ENCODE results near the gene NPLOC4. TPM values are rescaled to one million over a fixed set of nuclear protein-coding genes. Genes with fewer than 3 reads are reported as not detected.
A peak's percentile ranks its signal among the peaks of the same experiment; 100 is the strongest.

Gene NPLOC4
- total and polyA plus RNA-seq, 2 donors (not counting 1 experiment from before 2014, with no cell fraction given) = 51.0 to 62.5 TPM

DNA sequence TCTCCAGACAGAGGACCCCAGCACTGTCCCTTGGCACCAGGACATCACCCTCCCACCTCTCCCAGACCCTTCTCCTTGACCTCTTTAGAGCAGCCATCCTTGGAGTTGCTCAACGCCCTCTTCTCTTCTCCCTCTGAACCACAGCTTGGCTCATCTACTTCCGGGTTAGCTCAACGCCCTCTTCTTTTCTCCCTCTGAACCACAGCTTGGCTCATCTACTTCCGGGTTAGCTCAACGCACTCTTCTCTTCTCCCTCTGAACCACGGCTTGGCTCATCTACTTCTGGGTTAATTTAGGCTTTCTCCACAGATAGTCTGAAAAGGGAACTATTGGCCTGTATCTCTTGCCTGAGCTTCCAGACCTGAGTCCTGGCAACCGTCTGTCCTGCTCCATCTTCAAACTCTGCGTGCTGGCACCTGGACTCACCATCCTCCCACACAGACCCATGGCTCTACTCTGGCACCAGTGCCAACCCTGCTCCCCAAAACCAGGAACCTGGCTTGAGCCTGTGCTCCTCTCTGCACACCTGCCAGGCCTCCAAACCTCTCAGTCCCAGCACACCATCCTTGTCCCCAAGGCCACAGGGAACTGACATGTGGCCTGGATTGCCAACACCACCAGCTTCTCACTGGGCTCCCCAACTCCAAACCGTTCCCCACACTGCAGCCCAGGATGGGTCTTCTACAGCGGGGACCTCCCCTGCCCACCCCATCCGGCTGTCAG lies 59.5 kb downstream of the NPLOC4 start:
- peaks cover 24% of the 10 kb centered on the region for H3K4me1 ChIP-seq (ENCODE audit: control insufficient read depth, extremely low read depth, insufficient read depth, low read length)
- TF ChIP-seq EZH2 (IDR thresholded peaks at IDR 0.05; ENCODE audit: low read length, missing control alignments) = no peak
- TF ChIP-seq, protein P1, sequence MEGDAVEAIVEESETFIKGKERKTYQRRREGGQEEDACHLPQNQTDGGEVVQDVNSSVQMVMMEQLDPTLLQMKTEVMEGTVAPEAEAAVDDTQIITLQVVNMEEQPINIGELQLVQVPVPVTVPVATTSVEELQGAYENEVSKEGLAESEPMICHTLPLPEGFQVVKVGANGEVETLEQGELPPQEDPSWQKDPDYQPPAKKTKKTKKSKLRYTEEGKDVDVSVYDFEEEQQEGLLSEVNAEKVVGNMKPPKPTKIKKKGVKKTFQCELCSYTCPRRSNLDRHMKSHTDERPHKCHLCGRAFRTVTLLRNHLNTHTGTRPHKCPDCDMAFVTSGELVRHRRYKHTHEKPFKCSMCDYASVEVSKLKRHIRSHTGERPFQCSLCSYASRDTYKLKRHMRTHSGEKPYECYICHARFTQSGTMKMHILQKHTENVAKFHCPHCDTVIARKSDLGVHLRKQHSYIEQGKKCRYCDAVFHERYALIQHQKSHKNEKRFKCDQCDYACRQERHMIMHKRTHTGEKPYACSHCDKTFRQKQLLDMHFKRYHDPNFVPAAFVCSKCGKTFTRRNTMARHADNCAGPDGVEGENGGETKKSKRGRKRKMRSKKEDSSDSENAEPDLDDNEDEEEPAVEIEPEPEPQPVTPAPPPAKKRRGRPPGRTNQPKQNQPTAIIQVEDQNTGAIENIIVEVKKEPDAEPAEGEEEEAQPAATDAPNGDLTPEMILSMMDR (conservative IDR thresholded peaks at IDR 0.05 in 1 of 2, IDR thresholded peaks at IDR 0.05 in 1 of 2; ENCODE audit: low read depth in 1 of 2, low read length in 2 of 2) = no peak
- peaks cover 19% of the 10 kb centered on the region for H3K36me3 ChIP-seq (ENCODE audit: control insufficient read depth, insufficient read depth, low read length)
- no peaks in the 10 kb centered on the region for H3K9me3 ChIP-seq (ENCODE audit: control insufficient read depth, insufficient read depth, low read depth, low read length)
- H3K79me2 ChIP-seq (ENCODE audit: control insufficient read depth, insufficient read depth, low read length) = peaks cover 37% of the 10 kb centered on the region
- no peaks in the 10 kb centered on the region for H4K20me1 ChIP-seq (ENCODE audit: control insufficient read depth, extremely low read depth, insufficient read depth, low read length)
- peak overlapping the region; percentile 48 for H3K27ac ChIP-seq (ENCODE audit: insufficient read depth, low read length)
- no peaks in the 10 kb centered on the region for H3K27me3 ChIP-seq (ENCODE audit: control insufficient read depth, insufficient read depth, low read length)
- no peak overlapping the region for H3K9ac ChIP-seq (ENCODE audit: insufficient read depth, low read length)
- peak overlapping the region in 1 of 4 experiments; percentile 22 for H3K4me3 ChIP-seq (replicated peaks in 1 of 4; ENCODE audit: control extremely low read depth in 1 of 4, insufficient read depth in 1 of 4, low read depth in 3 of 4, low read length in 4 of 4)
- no peak for DNase-seq (ENCODE audit: low read depth in 2 of 2)
- peak overlapping the region; percentile 55 for H3K4me2 ChIP-seq (ENCODE audit: extremely low read depth, insufficient read depth, low read length)
- H2AFZ ChIP-seq (ENCODE audit: low read length) = no peak overlapping the region

DNA sequence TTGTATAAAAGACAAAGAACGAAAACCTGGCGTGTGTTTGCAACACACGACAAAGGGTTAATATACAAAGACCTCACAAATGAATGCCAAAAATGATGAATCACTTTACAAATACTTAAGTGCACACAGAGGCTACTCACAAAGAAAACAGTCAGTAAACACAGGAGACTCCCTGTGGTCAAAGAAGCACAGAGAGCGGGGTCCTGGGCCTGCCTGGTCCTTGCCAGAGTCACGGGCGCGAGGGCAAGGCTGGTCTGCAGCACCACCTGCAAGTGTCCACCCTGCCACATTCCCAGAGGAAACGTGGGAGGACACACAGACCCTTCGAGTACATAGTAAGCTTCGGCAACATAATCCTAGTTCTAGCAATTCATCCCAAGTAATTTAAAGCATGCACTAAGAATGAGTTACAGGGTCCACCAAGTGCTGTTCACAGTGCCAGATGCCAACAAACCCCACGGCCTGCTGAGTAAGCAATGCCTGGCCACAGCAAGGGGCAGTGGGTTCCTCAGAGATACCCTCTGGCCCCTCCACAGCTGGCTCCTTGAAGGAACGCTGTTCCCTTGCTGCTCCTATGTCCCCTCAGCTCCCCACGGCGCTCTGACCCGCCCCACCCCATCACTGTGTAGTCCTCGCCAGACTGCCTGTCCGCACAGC lies 60.2 kb downstream of the NPLOC4 start:
- Histone ChIP-seq H3K4me1 (ENCODE audit: control insufficient read depth, extremely low read depth, insufficient read depth, low read length) (peaks cover 23% of the 10 kb centered on the region), H3K27ac (ENCODE audit: insufficient read depth, low read length) (peak overlapping the region; percentile 48), H2AFZ (ENCODE audit: low read length) (no peak overlapping the region), H3K79me2 (ENCODE audit: control insufficient read depth, insufficient read depth, low read length) (peaks cover 33% of the 10 kb centered on the region), H3K9me3 (ENCODE audit: control insufficient read depth, insufficient read depth, low read depth, low read length) (no peaks in the 10 kb centered on the region), H3K36me3 (ENCODE audit: control insufficient read depth, insufficient read depth, low read length) (peaks cover 17% of the 10 kb centered on the region), H3K4me2 (ENCODE audit: extremely low read depth, insufficient read depth, low read length) (peak overlapping the region; percentile 55), H3K27me3 (ENCODE audit: control insufficient read depth, insufficient read depth, low read length) (no peaks in the 10 kb centered on the region), H4K20me1 (ENCODE audit: control insufficient read depth, extremely low read depth, insufficient read depth, low read length) (no peaks in the 10 kb centered on the region), H3K9ac (ENCODE audit: insufficient read depth, low read length) (no peak overlapping the region), H3K4me3 (replicated peaks in 1 of 4; ENCODE audit: control extremely low read depth in 1 of 4, insufficient read depth in 1 of 4, low read depth in 3 of 4, low read length in 4 of 4) (peak overlapping the region in 1 of 4 experiments; percentile 22)
- peak; percentile 74 to 94 for DNase-seq (ENCODE audit: low read depth in 2 of 2)
- no peak for TF ChIP-seq EZH2 (IDR thresholded peaks at IDR 0.05; ENCODE audit: low read length, missing control alignments)
- TF ChIP-seq, protein P1 (conservative IDR thresholded peaks at IDR 0.05 in 1 of 2, IDR thresholded peaks at IDR 0.05 in 1 of 2; ENCODE audit: low read depth in 1 of 2, low read length in 2 of 2) = peak in 1 of 2 donors; percentile 2

DNA sequence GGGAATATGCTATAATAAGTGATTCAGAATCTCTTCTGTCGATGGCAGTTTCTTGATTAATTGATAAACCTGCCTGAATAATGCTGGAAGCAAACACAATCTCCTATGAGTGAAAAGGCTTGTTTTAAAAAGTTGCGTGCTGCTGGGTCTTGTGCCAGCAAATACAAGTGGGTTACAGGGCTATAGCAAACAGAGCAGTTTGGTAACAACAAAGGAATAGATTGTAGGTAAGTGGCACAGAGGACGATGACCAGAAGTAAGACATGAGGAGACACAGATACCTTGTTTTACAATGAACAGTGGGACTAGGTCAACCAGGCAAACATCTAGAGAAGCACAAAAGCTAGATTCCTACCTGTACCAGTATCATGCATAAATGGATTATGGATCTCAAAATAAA lies 61.1 kb downstream of the NPLOC4 start:
- H3K79me2 ChIP-seq (ENCODE audit: control insufficient read depth, insufficient read depth, low read length) = peaks cover 28% of the 10 kb centered on the region

More for the DNA sequence above, 61.1 kb downstream of the NPLOC4 start:
- no peaks in the 10 kb centered on the region for H3K9me3 ChIP-seq (ENCODE audit: control insufficient read depth, insufficient read depth, low read depth, low read length)
- peaks cover 23% of the 10 kb centered on the region for H3K4me1 ChIP-seq (ENCODE audit: control insufficient read depth, extremely low read depth, insufficient read depth, low read length)
- DNase-seq (ENCODE audit: low read depth in 2 of 2) = no peak
- TF ChIP-seq, protein P1 (conservative IDR thresholded peaks at IDR 0.05 in 1 of 2, IDR thresholded peaks at IDR 0.05 in 1 of 2; ENCODE audit: low read depth in 1 of 2, low read length in 2 of 2) = no peak
- TF ChIP-seq EZH2 (IDR thresholded peaks at IDR 0.05; ENCODE audit: low read length, missing control alignments) = no peak
- H3K9ac ChIP-seq (ENCODE audit: insufficient read depth, low read length) = no peak overlapping the region
- H3K27me3 ChIP-seq (ENCODE audit: control insufficient read depth, insufficient read depth, low read length) = no peaks in the 10 kb centered on the region
- no peak overlapping the region for H3K27ac ChIP-seq (ENCODE audit: insufficient read depth, low read length)
- H3K36me3 ChIP-seq (ENCODE audit: control insufficient read depth, insufficient read depth, low read length) = peaks cover 22% of the 10 kb centered on the region
- H4K20me1 ChIP-seq (ENCODE audit: control insufficient read depth, extremely low read depth, insufficient read depth, low read length) = no peaks in the 10 kb centered on the region
- H2AFZ ChIP-seq (ENCODE audit: low read length) = no peak overlapping the region
- no peak overlapping the region for H3K4me3 ChIP-seq (replicated peaks in 1 of 4; ENCODE audit: control extremely low read depth in 1 of 4, insufficient read depth in 1 of 4, low read depth in 3 of 4, low read length in 4 of 4)
- no peak overlapping the region for H3K4me2 ChIP-seq (ENCODE audit: extremely low read depth, insufficient read depth, low read length)

Data from fibroblast of lung (primary cell).